ENCODE measurements around the gene MTUS2. TPM values are rescaled to one million over a fixed set of nuclear protein-coding genes. Genes with fewer than 3 reads are reported as not detected.

MTUS2 gene
- total and polyA plus RNA-seq, 2 donors (not counting 1 experiment from before 2014, with no cell fraction given) = 0.06 TPM; not detected in 1

GRCh38 chr13:29355029-29355428 is 534.9 kb downstream of the MTUS2 start:
- DNase-seq (ENCODE audit: low read depth in 2 of 2) = no peak
- TF ChIP-seq EZH2 (IDR thresholded peaks at IDR 0.05; ENCODE audit: low read length, missing control alignments) = no peak
- TF ChIP-seq CTCF (conservative IDR thresholded peaks at IDR 0.05 in 1 of 2, IDR thresholded peaks at IDR 0.05 in 1 of 2; ENCODE audit: low read depth in 1 of 2, low read length in 2 of 2) = no peak
- H3K36me3 ChIP-seq (ENCODE audit: control insufficient read depth, insufficient read depth, low read length) = no peaks in the 10 kb centered on the region
- no peak overlapping the region for H3K4me3 ChIP-seq (replicated peaks in 1 of 4; ENCODE audit: control extremely low read depth in 1 of 4, insufficient read depth in 1 of 4, low read depth in 3 of 4, low read length in 4 of 4)
- H3K27me3 ChIP-seq (ENCODE audit: control insufficient read depth, insufficient read depth, low read length) = no peaks in the 10 kb centered on the region
- no peaks in the 10 kb centered on the region for H3K79me2 ChIP-seq (ENCODE audit: control insufficient read depth, insufficient read depth, low read length)
- no peaks in the 10 kb centered on the region for H3K9me3 ChIP-seq (ENCODE audit: control insufficient read depth, insufficient read depth, low read depth, low read length)
- H3K4me1 ChIP-seq (ENCODE audit: control insufficient read depth, extremely low read depth, insufficient read depth, low read length) = no peaks in the 10 kb centered on the region
- H3K9ac ChIP-seq (ENCODE audit: insufficient read depth, low read length) = no peak overlapping the region
- no peak overlapping the region for H2AFZ ChIP-seq (ENCODE audit: low read length)
- H4K20me1 ChIP-seq (ENCODE audit: control insufficient read depth, extremely low read depth, insufficient read depth, low read length) = no peaks in the 10 kb centered on the region
- no peak overlapping the region for H3K4me2 ChIP-seq (ENCODE audit: extremely low read depth, insufficient read depth, low read length)
- H3K27ac ChIP-seq (ENCODE audit: insufficient read depth, low read length) = no peak overlapping the region

- H3K27me3 ChIP-seq (ENCODE audit: control insufficient read depth, insufficient read depth, low read length) = no peaks in the 10 kb centered on the region
- no peaks in the 10 kb centered on the region for H3K9me3 ChIP-seq (ENCODE audit: control insufficient read depth, insufficient read depth, low read depth, low read length)
- no peaks in the 10 kb centered on the region for H3K79me2 ChIP-seq (ENCODE audit: control insufficient read depth, insufficient read depth, low read length)
- no peak overlapping the region for H3K4me3 ChIP-seq (replicated peaks in 1 of 4; ENCODE audit: control extremely low read depth in 1 of 4, insufficient read depth in 1 of 4, low read depth in 3 of 4, low read length in 4 of 4)
- no peak for DNase-seq (ENCODE audit: low read depth in 2 of 2)
- no peak overlapping the region for H3K4me2 ChIP-seq (ENCODE audit: extremely low read depth, insufficient read depth, low read length)
- H4K20me1 ChIP-seq (ENCODE audit: control insufficient read depth, extremely low read depth, insufficient read depth, low read length) = no peaks in the 10 kb centered on the region
- TF ChIP-seq CTCF (conservative IDR thresholded peaks at IDR 0.05 in 1 of 2, IDR thresholded peaks at IDR 0.05 in 1 of 2; ENCODE audit: low read depth in 1 of 2, low read length in 2 of 2) (no peak), EZH2 (IDR thresholded peaks at IDR 0.05; ENCODE audit: low read length, missing control alignments) (no peak)
- H2AFZ ChIP-seq (ENCODE audit: low read length) = no peak overlapping the region
- no peaks in the 10 kb centered on the region for H3K4me1 ChIP-seq (ENCODE audit: control insufficient read depth, extremely low read depth, insufficient read depth, low read length)
- H3K27ac ChIP-seq (ENCODE audit: insufficient read depth, low read length) = no peak overlapping the region
- no peaks in the 10 kb centered on the region for H3K36me3 ChIP-seq (ENCODE audit: control insufficient read depth, insufficient read depth, low read length)
- H3K9ac ChIP-seq (ENCODE audit: insufficient read depth, low read length) = no peak overlapping the region
Measured at GRCh38 chr13:29359181-29359580, 539.0 kb downstream of the MTUS2 start.

GRCh38 chr13:29361716-29362115 is 541.6 kb downstream of the MTUS2 start:
- H3K9ac ChIP-seq (ENCODE audit: insufficient read depth, low read length) = no peak overlapping the region
- no peaks in the 10 kb centered on the region for H3K36me3 ChIP-seq (ENCODE audit: control insufficient read depth, insufficient read depth, low read length)
- H3K4me3 ChIP-seq (replicated peaks in 1 of 4; ENCODE audit: control extremely low read depth in 1 of 4, insufficient read depth in 1 of 4, low read depth in 3 of 4, low read length in 4 of 4) = no peak overlapping the region
- H2AFZ ChIP-seq (ENCODE audit: low read length) = no peak overlapping the region
- TF ChIP-seq CTCF (conservative IDR thresholded peaks at IDR 0.05 in 1 of 2, IDR thresholded peaks at IDR 0.05 in 1 of 2; ENCODE audit: low read depth in 1 of 2, low read length in 2 of 2) (no peak), EZH2 (IDR thresholded peaks at IDR 0.05; ENCODE audit: low read length, missing control alignments) (no peak)
- no peaks in the 10 kb centered on the region for H3K9me3 ChIP-seq (ENCODE audit: control insufficient read depth, insufficient read depth, low read depth, low read length)
- no peak for DNase-seq (ENCODE audit: low read depth in 2 of 2)
- H3K4me2 ChIP-seq (ENCODE audit: extremely low read depth, insufficient read depth, low read length) = no peak overlapping the region
- no peaks in the 10 kb centered on the region for H3K79me2 ChIP-seq (ENCODE audit: control insufficient read depth, insufficient read depth, low read length)
- no peaks in the 10 kb centered on the region for H3K4me1 ChIP-seq (ENCODE audit: control insufficient read depth, extremely low read depth, insufficient read depth, low read length)
- no peaks in the 10 kb centered on the region for H3K27me3 ChIP-seq (ENCODE audit: control insufficient read depth, insufficient read depth, low read length)
- no peak overlapping the region for H3K27ac ChIP-seq (ENCODE audit: insufficient read depth, low read length)
- H4K20me1 ChIP-seq (ENCODE audit: control insufficient read depth, extremely low read depth, insufficient read depth, low read length) = no peaks in the 10 kb centered on the region
